ENCODE results near the gene TSPYL6. TPM values are rescaled to one million over a fixed set of nuclear protein-coding genes. Genes with fewer than 3 reads are reported as not detected.

TSPYL6 gene
- total RNA-seq, 1 donor from 2014 or later = not detected

DNA sequence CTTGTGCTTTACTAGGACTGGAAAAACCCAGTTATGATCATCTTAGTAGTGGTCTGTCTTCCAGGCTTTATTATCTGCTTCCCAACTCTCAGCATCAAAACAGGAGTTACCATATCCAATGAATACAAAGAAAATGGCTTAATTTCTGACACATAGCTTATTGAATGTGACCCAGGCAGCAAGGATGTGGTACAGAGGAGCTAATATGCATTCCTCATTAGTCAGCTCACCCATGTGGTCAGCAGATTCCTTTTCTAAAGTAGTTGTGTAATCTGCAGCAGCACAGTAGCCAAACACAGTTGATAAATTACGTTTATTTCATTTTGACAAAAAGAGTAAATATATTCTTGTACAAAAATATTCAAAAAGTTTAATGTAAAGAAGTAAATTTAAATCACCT is 43.6 kb downstream of the TSPYL6 start:
- H3K27ac Mint-ChIP-seq = no peak overlapping the region
- H3K27ac ChIP-seq = no peak overlapping the region
- H4K20me1 ChIP-seq (ENCODE audit: low read depth) = no peaks in the 10 kb centered on the region
- H3K27me3 Mint-ChIP-seq (ENCODE audit: insufficient read depth, low read depth) = peaks cover 3% of the 10 kb centered on the region
- no peak overlapping the region for H3K4me2 ChIP-seq
- DNase-seq (ENCODE audit: low spot score) = no peak
- H3K27me3 ChIP-seq = no peaks in the 10 kb centered on the region
- H3K9ac ChIP-seq = no peak overlapping the region
- peaks cover 12% of the 10 kb centered on the region for H3K9me3 Mint-ChIP-seq
- H3K9me3 ChIP-seq (ENCODE audit: low read depth) = no peaks in the 10 kb centered on the region
- no peaks in the 10 kb centered on the region for H3K79me2 ChIP-seq (ENCODE audit: low read depth)
- no peak overlapping the region for H2AFZ ChIP-seq (replicated peaks)
- H3K36me3 Mint-ChIP-seq = peaks cover 5% of the 10 kb centered on the region
- H3K36me3 ChIP-seq = no peaks in the 10 kb centered on the region
- peaks cover 14% of the 10 kb centered on the region for H3K4me1 Mint-ChIP-seq
- TF ChIP-seq EZH2phosphoT487 (IDR thresholded peaks at IDR 0.05) = no peak
- no peak for TF ChIP-seq EZH2 (IDR thresholded peaks at IDR 0.05)
- TF ChIP-seq, protein P1, sequence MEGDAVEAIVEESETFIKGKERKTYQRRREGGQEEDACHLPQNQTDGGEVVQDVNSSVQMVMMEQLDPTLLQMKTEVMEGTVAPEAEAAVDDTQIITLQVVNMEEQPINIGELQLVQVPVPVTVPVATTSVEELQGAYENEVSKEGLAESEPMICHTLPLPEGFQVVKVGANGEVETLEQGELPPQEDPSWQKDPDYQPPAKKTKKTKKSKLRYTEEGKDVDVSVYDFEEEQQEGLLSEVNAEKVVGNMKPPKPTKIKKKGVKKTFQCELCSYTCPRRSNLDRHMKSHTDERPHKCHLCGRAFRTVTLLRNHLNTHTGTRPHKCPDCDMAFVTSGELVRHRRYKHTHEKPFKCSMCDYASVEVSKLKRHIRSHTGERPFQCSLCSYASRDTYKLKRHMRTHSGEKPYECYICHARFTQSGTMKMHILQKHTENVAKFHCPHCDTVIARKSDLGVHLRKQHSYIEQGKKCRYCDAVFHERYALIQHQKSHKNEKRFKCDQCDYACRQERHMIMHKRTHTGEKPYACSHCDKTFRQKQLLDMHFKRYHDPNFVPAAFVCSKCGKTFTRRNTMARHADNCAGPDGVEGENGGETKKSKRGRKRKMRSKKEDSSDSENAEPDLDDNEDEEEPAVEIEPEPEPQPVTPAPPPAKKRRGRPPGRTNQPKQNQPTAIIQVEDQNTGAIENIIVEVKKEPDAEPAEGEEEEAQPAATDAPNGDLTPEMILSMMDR (IDR thresholded peaks at IDR 0.05) = no peak
- H3K4me1 ChIP-seq = peaks cover 6% of the 10 kb centered on the region
- H3K4me3 Mint-ChIP-seq = no peak overlapping the region
- H3F3A ChIP-seq (ENCODE audit: low read depth) = no peaks in the 10 kb centered on the region
- H3K4me3 ChIP-seq = no peak overlapping the region

DNA sequence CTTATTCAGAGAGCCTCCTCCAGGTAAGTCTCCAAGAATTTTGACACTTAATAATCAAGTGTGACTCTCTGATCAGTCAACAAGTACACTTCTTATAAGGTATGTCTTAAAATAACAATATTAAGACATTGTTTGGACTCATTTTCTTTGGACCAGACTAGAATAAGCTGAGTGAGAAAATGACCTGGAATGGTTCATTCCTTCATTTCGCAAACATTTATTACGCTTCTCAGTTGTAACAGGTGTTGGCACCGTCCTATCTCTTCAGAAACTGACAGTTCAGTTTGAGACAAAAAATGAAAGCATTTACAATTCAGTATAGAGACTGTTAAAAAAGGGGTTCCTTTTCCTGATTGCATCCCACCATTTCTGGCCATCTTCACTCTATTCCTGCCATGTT is 46.6 kb downstream of the TSPYL6 start:
- TF ChIP-seq, protein P1 (IDR thresholded peaks at IDR 0.05) = no peak
- TF ChIP-seq EZH2phosphoT487 (IDR thresholded peaks at IDR 0.05) (no peak), EZH2 (IDR thresholded peaks at IDR 0.05) (no peak)
- Histone ChIP-seq H3K9me3 (ENCODE audit: low read depth) (no peaks in the 10 kb centered on the region), H3K79me2 (ENCODE audit: low read depth) (no peaks in the 10 kb centered on the region), H3K4me3 (no peak overlapping the region), H3F3A (ENCODE audit: low read depth) (no peaks in the 10 kb centered on the region), H3K4me1 (peaks cover 6% of the 10 kb centered on the region), H4K20me1 (ENCODE audit: low read depth) (no peaks in the 10 kb centered on the region), H3K4me2 (no peak overlapping the region), H3K9ac (no peak overlapping the region), H2AFZ (replicated peaks) (no peak overlapping the region), H3K36me3 (no peaks in the 10 kb centered on the region), H3K27ac (no peak overlapping the region), H3K27me3 (no peaks in the 10 kb centered on the region)
- Mint-ChIP-seq H3K27me3 (ENCODE audit: insufficient read depth, low read depth) (peaks cover 2% of the 10 kb centered on the region), H3K27ac (no peak overlapping the region), H3K9me3 (peaks cover 4% of the 10 kb centered on the region), H3K4me3 (no peak overlapping the region), H3K4me1 (peaks cover 17% of the 10 kb centered on the region), H3K36me3 (no peaks in the 10 kb centered on the region)
- no peak for DNase-seq (ENCODE audit: low spot score)

DNA sequence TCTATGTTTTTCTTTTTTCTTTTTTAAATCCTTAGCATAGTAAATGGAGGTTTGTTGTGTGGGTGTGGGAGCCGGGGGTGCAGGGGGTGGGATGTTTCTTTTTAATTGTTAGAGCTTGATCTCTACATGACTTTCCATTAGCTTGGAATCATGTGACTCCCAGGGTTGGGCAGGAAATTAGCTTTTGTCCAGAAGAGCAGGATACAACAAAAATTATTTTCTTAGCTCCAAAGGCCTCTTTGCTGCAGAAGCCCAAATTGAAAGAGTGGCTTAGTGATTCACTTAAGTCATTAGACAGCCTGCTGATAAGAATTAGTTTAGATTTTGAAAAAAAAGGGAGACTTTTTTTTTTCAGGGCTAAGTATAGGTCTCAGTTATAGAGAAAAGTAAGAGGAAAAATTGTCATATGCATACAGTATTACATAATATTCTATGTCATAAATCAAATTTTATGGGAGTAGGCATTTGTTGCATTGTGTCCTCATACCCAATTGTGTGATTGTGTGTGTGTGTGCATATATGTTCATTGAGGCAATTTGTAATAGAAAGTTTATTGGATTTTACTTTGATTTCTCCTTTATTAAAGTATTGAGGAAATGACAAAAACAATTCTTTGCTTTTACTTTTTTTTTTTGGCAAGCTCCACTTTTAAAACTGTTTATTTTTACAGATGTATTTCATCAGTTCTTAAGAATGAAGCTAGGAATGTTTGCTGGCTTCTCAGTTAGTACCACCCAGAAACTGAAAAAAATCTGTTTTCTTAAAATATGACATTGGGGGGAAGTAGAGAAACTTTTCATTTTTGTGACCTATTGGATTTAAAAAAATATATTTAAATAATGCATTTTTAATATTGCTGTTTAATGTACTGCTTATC is 47.4 kb downstream of the TSPYL6 start:
- H3K27ac Mint-ChIP-seq = peak overlapping the region; percentile 10
- peaks cover 2% of the 10 kb centered on the region for H3K27me3 Mint-ChIP-seq (ENCODE audit: insufficient read depth, low read depth)
- Histone ChIP-seq H3K36me3 (no peaks in the 10 kb centered on the region), H3K4me2 (no peak overlapping the region), H3K9ac (no peak overlapping the region), H3K79me2 (ENCODE audit: low read depth) (no peaks in the 10 kb centered on the region), H2AFZ (replicated peaks) (no peak overlapping the region), H3K27me3 (no peaks in the 10 kb centered on the region), H3K9me3 (ENCODE audit: low read depth) (no peaks in the 10 kb centered on the region), H3K27ac (no peak overlapping the region), H3F3A (ENCODE audit: low read depth) (no peaks in the 10 kb centered on the region), H3K4me3 (no peak overlapping the region), H4K20me1 (ENCODE audit: low read depth) (no peaks in the 10 kb centered on the region), H3K4me1 (peaks cover 6% of the 10 kb centered on the region)
- no peaks in the 10 kb centered on the region for H3K36me3 Mint-ChIP-seq
- H3K4me1 Mint-ChIP-seq = peaks cover 17% of the 10 kb centered on the region
- no peak overlapping the region for H3K4me3 Mint-ChIP-seq
- DNase-seq (ENCODE audit: low spot score) = no peak
- TF ChIP-seq EZH2phosphoT487 (IDR thresholded peaks at IDR 0.05) (no peak), EZH2 (IDR thresholded peaks at IDR 0.05) (no peak)
- TF ChIP-seq, protein P1 (IDR thresholded peaks at IDR 0.05) = no peak
- H3K9me3 Mint-ChIP-seq = no peaks in the 10 kb centered on the region
